GM21367 (cell line): ENCODE results near the gene ZFHX3.
"Not testable (repeated sequence)": the region's sequence is repeated elsewhere in the genome, so short reads cannot be mapped to it uniquely, and the experiment has no call there.

Experiments
- ATAC-seq: cut with Tn5 transposase; IDR thresholded peaks from one replicate; pipeline ENCODE4 v1.9.1; 2021; ENCODE audit not compliant: unreplicated experiment

The ZFHX3 gene

GRCh38 chr16:73000907-73001521 lies 46.9 kb downstream of the ZFHX3 start:
- ATAC-seq: no peak

DNA sequence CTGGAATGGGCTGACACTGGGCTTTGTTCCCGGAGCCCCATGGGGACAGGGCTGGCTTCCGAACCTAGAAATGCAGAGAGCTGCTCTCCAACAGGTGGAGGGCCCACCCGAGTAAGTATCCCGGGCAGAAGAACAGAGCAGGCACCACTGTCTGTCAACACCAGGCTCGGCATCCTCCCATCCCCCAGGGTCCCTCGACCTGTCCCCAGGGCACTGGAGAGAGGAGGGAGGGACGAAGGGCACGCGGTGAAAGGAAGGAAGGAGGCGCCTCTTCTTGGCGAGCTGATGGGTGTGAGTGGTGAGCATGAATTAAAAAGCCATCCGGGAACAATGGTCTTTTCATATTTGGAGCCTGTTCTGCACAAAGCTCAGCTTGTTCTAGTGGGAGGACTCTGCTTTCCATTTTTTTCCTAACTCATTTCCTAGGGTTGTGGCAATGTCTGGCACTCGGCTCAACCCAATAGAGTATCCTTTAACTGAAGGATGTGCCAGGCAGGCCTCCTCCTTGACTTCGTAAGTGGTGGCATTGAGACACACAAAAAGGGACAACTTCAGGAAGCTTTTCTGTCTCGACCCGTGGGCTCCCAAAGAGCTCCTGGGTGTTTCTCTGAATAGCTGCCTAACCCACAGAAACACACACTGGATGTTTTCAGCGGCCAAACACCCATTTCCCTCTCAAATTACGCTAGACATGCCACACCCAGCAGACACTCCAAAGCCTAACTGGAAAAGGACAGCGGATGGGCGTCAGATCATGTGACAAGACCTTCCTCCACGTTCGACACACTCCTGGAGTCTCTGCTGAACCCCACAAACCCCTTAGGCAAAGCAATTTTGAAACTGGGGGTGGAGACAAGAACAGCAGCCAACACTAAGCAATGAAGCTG lies 47.7 kb downstream of the ZFHX3 start:
- ATAC-seq: no peak

DNA sequence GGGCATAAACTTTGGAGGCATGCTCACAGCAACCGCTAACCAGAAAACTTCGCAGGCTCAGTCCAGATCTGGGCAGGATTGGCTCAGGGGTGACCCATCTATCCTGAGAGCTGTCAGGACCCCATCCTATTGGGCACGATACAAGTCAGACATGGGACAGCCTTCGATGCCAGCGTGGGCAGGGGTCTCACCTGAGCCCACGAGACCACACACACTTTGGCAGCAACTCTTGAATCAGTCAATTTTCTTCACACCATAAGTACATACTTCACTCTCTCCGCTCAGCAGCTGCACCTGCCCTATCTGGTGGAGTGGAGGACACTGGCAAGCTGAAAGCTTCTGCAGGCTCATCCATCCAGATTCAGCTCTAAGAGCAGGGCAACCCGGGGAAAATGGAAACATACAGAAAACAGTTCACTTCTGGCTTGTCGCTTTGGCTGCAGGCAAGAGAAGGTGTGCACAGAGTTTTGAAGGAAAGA lies 48.3 kb downstream of the ZFHX3 start:
- ATAC-seq: no peak

DNA sequence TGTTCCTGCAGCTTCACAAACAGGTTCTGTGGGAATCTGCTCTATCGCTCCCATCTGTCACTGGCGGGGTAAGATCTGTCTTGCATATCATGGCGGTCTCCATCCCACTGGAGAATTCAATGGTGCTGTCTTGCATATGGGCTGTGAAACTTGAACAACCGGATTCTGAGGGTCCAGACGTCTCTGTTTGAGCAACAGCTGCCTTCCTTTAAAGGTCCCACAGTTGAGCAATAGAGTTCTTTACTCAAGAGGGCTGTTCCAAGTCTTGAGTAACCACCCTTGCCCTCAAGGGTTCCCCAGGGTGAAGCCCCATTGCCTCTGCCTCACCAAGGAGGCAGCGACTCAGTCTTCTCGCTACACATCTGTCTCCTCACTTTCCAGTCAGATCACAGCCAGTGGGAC lies 50.8 kb downstream of the ZFHX3 start:
- ATAC-seq: no peak

- ATAC-seq: no peak
These were observed 51.5 kb downstream of the ZFHX3 start for GRCh38 chr16:72996291-72997062.

GRCh38 chr16:72995882-72996270 lies 52.1 kb downstream of the ZFHX3 start:
- ATAC-seq: not testable (repeated sequence)

DNA sequence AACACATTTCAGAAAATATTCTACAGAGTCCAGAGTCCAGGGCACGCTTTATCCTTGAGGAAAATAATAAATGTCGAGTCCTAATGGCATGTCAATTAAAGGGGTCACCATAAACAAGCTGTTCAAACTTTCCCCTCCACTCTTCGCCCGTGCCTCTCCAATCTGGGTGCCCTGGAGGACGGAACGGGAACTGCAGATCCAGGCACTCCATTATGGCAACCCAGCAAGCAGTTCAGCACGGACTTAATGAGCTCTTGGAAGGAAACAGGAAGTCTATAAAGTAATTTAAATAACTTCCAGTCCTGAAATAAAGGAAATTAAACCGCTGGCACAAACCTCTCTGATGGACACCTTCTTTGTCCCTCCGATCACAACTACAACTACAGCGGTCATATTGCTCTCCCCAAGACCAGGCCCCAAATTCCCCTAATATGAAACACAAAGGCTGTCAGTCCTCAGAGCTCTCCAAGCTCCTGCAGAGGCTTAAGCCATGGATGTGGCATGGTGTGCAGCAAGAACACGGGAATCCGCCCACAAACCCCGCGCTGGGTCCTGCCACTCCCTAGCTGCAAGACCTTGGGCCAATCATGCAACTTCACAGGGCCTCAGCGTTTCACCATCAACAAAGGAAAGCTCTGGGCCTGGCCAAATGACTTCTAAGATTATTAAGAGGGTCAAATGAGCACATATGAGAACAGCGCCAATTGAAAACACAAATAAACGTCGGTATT lies 52.6 kb downstream of the ZFHX3 start:
- ATAC-seq: no peak

GRCh38 chr16:72992142-72992601 lies 55.8 kb downstream of the ZFHX3 start:
- no peak for ATAC-seq

GRCh38 chr16:72991644-72992043 lies 56.3 kb downstream of the ZFHX3 start:
- ATAC-seq: no peak

GRCh38 chr16:72991211-72991610 lies 56.7 kb downstream of the ZFHX3 start:
- no peak for ATAC-seq

DNA sequence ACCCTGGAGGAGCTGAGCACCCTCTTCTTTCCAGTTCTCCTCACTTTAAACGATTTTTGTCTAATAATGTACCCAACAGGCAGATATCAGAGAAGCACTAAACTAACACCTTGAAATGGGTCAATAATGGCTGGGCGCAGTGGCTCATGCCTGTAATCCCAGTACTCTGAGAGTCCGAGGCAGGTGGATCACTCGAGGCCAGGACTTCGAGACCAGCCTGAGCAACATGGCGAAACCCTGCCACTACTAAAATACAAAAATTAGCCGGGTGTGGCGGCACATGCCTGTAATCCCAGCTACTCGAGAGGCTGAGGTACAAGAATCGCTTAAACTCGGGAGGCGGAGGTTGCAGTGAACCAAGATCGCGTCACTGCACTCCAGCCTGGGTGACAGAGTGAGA lies 57.4 kb downstream of the ZFHX3 start:
- ATAC-seq: no peak

DNA sequence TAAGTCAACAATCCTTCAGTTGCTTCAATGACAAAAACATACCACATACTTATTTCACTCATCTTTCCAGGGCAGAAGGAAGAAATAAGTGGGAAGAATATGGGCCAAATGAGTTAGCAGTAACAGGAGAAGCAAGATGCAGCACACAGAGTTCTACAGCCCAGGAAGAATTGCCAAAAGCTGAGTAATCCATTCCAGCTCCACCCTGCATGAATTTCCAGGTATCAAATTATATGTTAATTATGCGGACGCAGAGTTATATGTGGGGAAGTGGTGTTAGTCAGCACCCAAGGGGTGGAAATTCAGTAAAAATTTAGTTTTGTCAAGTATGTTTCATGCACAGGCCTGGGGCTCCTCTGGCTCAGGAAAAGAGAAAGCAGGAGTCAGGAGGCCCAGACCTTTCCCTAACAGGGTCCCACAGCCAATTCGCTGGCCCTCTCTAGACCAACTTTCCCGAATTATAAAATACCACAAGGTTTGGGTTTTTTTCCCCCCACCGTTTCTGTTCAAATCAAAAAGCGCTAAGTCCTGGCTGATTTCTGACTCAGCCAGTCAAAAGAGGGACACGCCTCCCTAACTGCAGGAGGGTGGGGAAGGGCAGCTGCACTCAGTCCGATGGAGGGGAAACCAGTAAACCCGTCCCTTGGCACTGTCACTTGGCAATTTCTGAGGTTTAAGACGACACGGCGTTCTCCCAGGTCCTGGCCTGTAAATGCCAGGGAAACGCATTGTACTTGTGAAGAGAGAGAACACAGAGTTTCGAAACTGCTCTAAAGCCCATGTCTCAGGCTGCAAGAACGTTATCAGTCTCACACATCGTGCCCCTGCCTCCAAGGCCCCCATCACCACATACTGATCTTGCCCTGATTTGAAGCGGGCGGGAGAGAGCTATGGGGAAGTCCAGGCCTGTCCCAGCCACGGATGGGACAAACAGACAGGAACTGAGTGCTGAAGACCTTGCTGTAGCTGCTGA lies 58.1 kb downstream of the ZFHX3 start:
- no peak for ATAC-seq

DNA sequence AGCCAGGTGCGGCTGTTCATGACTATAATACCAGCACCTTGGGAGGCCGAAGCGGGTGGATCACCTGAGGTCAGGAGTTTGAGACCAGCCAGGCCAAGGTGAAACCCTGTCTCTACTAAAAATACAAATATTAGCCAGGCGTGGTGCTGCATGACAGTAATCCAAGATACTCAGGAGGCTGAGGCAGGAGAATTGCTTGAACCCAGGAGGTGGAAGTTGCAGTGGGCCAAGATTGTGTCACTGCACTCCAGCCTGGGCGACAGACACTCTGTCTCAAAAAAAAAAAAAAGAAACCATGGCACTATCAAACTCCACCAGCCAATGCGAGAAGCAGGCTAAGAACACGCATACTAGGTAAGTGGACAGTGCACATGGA lies 58.7 kb downstream of the ZFHX3 start:
- not testable (repeated sequence) for ATAC-seq

DNA sequence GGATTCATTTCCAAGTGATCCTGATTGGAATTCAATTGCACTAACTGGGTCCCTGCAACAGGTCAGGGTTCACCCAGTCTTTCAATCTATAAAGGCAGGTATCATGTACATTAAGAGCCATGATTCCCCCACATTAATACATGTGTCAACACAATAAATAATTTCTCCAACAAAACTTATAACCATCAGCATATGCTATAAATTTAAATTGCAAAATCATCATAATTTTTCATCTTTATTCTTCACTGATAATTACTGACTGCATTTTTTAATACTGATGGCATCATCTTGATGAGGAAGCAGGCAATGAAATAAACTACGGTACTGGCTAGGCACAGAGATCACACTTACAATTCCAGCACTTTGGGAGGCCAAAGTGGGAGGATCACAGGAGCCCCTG lies 59.4 kb downstream of the ZFHX3 start:
- ATAC-seq: no peak

- ATAC-seq: no peak
These were observed 60.4 kb downstream of the ZFHX3 start for GRCh38 chr16:72987480-72987901.

DNA sequence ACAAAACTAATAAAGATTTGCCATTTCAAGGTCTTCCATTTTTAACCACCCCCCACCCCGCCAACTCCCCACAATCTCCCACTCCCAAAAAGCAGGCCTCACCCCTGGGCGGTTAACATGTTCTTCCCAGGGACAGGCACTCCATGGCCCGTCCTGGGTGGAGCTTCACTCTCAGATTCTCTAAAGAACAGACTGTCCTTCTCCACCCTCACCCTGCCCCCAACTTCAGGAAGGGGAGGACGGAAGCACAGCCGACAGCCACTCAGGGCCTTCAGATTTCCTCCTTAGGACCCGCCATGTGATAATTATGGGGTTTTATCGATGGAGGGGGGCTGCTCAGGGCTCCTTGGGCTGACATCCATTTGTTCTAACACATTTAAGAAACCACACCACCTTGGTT lies 61.9 kb downstream of the ZFHX3 start:
- ATAC-seq: no peak

GRCh38 chr16:72985148-72985941 lies 62.6 kb downstream of the ZFHX3 start:
- ATAC-seq: no peak

DNA sequence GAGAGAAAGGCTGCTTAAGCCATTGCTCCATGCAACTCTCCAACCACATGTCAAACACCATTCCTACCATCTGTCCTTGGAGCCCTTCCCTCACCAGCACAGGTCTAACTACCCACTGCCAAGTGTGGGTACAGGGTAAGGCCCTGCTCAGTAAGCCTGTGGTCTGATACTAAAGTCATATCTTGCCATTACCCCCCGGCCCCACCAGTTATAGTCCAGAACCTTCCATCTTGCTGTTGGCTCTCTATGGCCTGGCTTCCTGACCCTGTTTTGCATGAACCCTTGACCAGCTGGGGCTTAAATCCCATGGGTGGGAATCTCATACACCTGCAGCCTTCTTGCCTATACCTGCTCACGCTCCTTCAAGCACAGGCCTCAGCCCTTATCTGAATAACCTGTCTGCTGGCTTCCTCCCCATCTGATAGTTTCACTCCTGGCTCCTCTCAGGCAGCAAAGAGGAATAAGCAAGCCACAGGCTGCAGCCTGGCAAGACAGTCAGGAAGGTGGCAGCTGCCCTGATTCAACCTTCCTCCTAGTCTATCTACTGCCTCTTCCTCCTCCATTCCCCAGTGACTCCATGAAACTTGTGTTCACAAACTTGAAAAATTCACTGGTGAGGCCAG lies 64.1 kb downstream of the ZFHX3 start:
- no peak for ATAC-seq
